Endothelial cell (in vitro differentiated cells): Measurements from ENCODE around the gene DPM2. TPM values are rescaled to one million over a fixed set of nuclear protein-coding genes. Genes with fewer than 3 reads are reported as not detected.

Experiments used
- DNase-seq: peaks from one replicate; pipeline ENCODE4 v3.0.0; 2021; ENCODE audit warnings: low spot score
- H3K27ac Mint-ChIP-seq: one replicate; pipeline ENCODE4 v1.8.0; 2021; ENCODE audit warnings: mixed read lengths, inconsistent platforms; ENCODE audit not compliant: unreplicated experiment
- H3K27me3 Mint-ChIP-seq: one replicate; pipeline ENCODE4 v1.8.0; 2021; ENCODE audit warnings: mild to moderate bottlenecking, moderate library complexity, mixed read lengths, inconsistent platforms; ENCODE audit not compliant: unreplicated experiment
- H3K36me3 Mint-ChIP-seq: one replicate; pipeline ENCODE4 v1.8.0; 2021; ENCODE audit warnings: mild to moderate bottlenecking, low read depth, mixed read lengths, inconsistent platforms; ENCODE audit not compliant: unreplicated experiment
- H3K4me1 Mint-ChIP-seq: one replicate; pipeline ENCODE4 v1.8.0; 2021; ENCODE audit warnings: mild to moderate bottlenecking, mixed read lengths, inconsistent platforms; ENCODE audit not compliant: unreplicated experiment
- H3K4me3 Mint-ChIP-seq: one replicate; pipeline ENCODE4 v1.8.0; 2021; ENCODE audit warnings: mild to moderate bottlenecking, mixed read lengths, inconsistent platforms; ENCODE audit not compliant: unreplicated experiment
- H3K9me3 Mint-ChIP-seq: one replicate; pipeline ENCODE4 v1.8.0; 2021; ENCODE audit warnings: mixed read lengths, inconsistent platforms; ENCODE audit not compliant: unreplicated experiment
- CTCF ChIP-seq: fragments of 200-600 bp; sonication (generic); IDR thresholded peaks from one replicate; pipeline ENCODE4 v1.5.0; 2021; ENCODE audit warnings: antibody characterized with exemption; ENCODE audit not compliant: unreplicated experiment
- total RNA-seq: library from RNA; stranded (reverse); fragmentation: NEBNext Ultra II Directional; extraction: Animal tissue kit (Norgen Biotek cat#: 25700); gene quantifications from one replicate; pipeline ENCODE4 v1.2.1, GENCODE V29; 2021; ENCODE audit not compliant: unreplicated experiment

DPM2 gene
- total RNA-seq, 1 donor from 2014 or later = 31.5 TPM

DNA sequence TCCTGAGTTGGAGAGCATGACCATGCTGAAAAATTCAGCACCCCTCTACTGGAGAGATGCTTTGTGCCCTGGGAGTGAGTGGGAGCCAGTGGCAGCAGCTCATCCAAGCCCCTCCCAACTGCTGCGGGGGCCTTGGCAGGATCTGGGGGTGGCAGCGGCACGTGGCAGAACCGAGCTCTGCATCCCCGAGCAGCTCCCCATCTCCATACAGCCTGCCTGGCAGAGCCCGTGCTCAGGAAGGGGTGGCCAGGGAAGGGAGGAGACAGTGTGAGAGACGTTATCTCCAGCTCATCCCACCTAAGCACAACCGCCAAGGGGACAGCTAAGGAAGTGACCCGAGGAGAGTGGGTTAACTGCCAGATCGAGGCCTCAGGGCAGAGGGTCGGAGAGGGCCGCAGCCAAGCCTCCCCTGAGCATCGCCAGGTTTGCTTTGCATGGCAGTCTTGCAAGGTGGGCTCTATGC lies 17.2 kb upstream of the DPM2 start:
- Mint-ChIP-seq H3K27ac (no peak overlapping the region), H3K27me3 (peaks cover 6% of the 10 kb centered on the region), H3K36me3 (no peaks in the 10 kb centered on the region), H3K4me1 (peaks cover 3% of the 10 kb centered on the region), H3K9me3 (no peaks in the 10 kb centered on the region), H3K4me3 (no peak overlapping the region)
- no peak for DNase-seq
- TF ChIP-seq CTCF = no peak

- no peak for DNase-seq
- no peak overlapping the region for H3K4me3 Mint-ChIP-seq
- no peak for TF ChIP-seq CTCF
- no peaks in the 10 kb centered on the region for H3K9me3 Mint-ChIP-seq
- peaks cover 5% of the 10 kb centered on the region for H3K27me3 Mint-ChIP-seq
- H3K4me1 Mint-ChIP-seq = peaks cover 3% of the 10 kb centered on the region
- H3K27ac Mint-ChIP-seq = no peak overlapping the region
- no peaks in the 10 kb centered on the region for H3K36me3 Mint-ChIP-seq
These were observed 16.3 kb upstream of the DPM2 start for GRCh38 chr9:127953768-127954505.

DNA sequence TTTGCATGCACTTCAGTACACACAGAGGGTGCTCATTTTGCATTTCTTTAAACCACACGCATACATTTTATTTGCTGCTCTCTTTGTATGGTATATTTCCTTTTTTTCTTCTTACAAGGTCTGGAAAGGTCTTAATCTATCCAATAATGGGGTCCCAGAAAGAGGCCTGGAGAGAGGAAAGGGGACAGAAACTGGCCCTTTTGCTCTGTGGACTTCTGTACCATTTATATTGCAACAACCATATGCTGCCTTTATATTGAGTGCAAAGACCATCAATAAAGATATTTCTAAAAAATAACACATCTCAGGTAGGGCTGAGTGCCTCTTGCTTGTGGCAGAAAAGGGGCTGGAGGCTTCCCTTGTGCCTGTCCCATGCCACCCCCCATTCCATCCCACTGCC lies 15.5 kb upstream of the DPM2 start:
- no peaks in the 10 kb centered on the region for H3K36me3 Mint-ChIP-seq
- no peak overlapping the region for H3K27ac Mint-ChIP-seq
- H3K27me3 Mint-ChIP-seq = peaks cover 5% of the 10 kb centered on the region
- DNase-seq = no peak
- TF ChIP-seq CTCF = no peak
- H3K9me3 Mint-ChIP-seq = no peaks in the 10 kb centered on the region
- no peak overlapping the region for H3K4me3 Mint-ChIP-seq
- H3K4me1 Mint-ChIP-seq = peaks cover 3% of the 10 kb centered on the region

- Mint-ChIP-seq H3K4me1 (peaks cover 3% of the 10 kb centered on the region), H3K4me3 (no peak overlapping the region), H3K9me3 (no peaks in the 10 kb centered on the region), H3K27me3 (peaks cover 3% of the 10 kb centered on the region), H3K36me3 (no peaks in the 10 kb centered on the region), H3K27ac (peak overlapping the region; percentile 19)
- no peak for TF ChIP-seq CTCF
- no peak for DNase-seq
These were observed 13.0 kb upstream of the DPM2 start for GRCh38 chr9:127950513-127951289.
